Measurements from ENCODE around the gene COL2A1. TPM values are rescaled to one million over a fixed set of nuclear protein-coding genes. Genes with fewer than 3 reads are reported as not detected.

The COL2A1 gene
- total RNA-seq, 4 donors from 2014 or later: not detected

GRCh38 chr12:47989023-47989417 lies 15.3 kb downstream of the COL2A1 start:
- DNase-seq: no peak
- H3K36me3 ChIP-seq: no peaks in the 10 kb centered on the region
- H3K4me3 ChIP-seq: no peak overlapping the region
- intact Hi-C loops (cut with DNase I): no loop called here
- WGBS, 2 donors: 83 to 87% methylated on average over 5 to 8 of the region's 8 CpGs
- no peaks in the 10 kb centered on the region for H3K9me3 ChIP-seq
- peaks cover 0 to 22% (median 0%) of the 10 kb centered on the region in 4 donors for H3K27me3 ChIP-seq
- no peak overlapping the region for H3K27ac ChIP-seq
- TF ChIP-seq POLR2A (IDR thresholded peaks at IDR 0.05) (no peak), CTCF (IDR thresholded peaks at IDR 0.05) (no peak)
- H3K4me1 ChIP-seq: peaks cover 0 to 18% (median 0%) of the 10 kb centered on the region in 3 donors

GRCh38 chr12:47988073-47989022 lies 15.9 kb downstream of the COL2A1 start:
- Histone ChIP-seq H3K36me3 (no peaks in the 10 kb centered on the region), H3K4me1 (peaks cover 0 to 18% (median 0%) of the 10 kb centered on the region in 3 donors), H3K27ac (no peak overlapping the region), H3K9me3 (no peaks in the 10 kb centered on the region), H3K4me3 (no peak overlapping the region), H3K27me3 (peaks cover 0 to 20% (median 0%) of the 10 kb centered on the region in 4 donors)
- 71 to 75% methylated on average over 14 to 15 of the region's 15 CpGs for WGBS, 2 donors
- no peak for TF ChIP-seq CTCF (IDR thresholded peaks at IDR 0.05)
- no peak for TF ChIP-seq POLR2A (IDR thresholded peaks at IDR 0.05)
- no peak for DNase-seq
- intact Hi-C loops (cut with DNase I): no loop called here

DNA sequence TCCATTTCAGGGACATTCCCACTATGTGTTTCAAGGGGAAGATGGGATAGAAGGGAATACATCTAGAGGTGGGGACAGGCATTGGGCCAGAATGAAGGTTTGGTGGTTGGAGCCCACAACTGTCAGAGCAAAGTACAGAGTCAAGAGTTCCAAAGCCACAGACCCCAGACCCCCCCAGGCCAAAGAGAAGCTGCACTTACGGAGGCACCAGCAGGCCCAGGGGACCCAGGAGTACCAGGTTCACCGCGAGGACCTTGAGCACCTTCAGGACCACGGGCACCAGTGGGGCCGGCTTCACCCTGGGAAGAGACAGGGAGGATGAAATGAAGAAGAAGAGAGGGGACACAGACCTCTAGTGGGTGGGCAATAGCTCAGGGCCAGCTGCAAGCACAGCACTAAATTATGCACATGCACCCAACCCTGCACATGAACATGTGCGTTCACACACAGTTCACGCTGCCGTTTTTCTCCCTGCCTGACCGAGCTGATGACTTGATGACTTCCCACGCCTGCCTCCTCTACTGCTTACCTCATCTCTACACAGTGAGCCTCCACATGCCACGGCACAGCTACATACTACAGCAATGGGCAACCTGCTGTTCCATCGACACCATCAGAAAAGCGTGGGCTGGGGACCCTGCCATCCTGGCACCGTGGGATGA lies 16.7 kb downstream of the COL2A1 start:
- WGBS, 2 donors: 83 to 91% methylated on average over 14 of the region's 14 CpGs
- no peak overlapping the region for H3K27ac ChIP-seq
- no peak overlapping the region for H3K4me3 ChIP-seq
- no peak for DNase-seq
- TF ChIP-seq CTCF (IDR thresholded peaks at IDR 0.05) (no peak), POLR2A (IDR thresholded peaks at IDR 0.05) (no peak)
- no peaks in the 10 kb centered on the region for H3K36me3 ChIP-seq
- H3K4me1 ChIP-seq: peaks cover 0 to 18% (median 0%) of the 10 kb centered on the region in 3 donors
- intact Hi-C loops (cut with DNase I): no loop called here
- no peaks in the 10 kb centered on the region for H3K9me3 ChIP-seq
- H3K27me3 ChIP-seq: peaks cover 0 to 23% (median 0%) of the 10 kb centered on the region in 4 donors

GRCh38 chr12:47986832-47987231 lies 17.4 kb downstream of the COL2A1 start:
- no peak overlapping the region for H3K27ac ChIP-seq
- H3K9me3 ChIP-seq: no peaks in the 10 kb centered on the region
- peaks cover 0 to 18% (median 0%) of the 10 kb centered on the region in 4 donors for H3K27me3 ChIP-seq
- DNase-seq: no peak
- intact Hi-C loops (cut with DNase I): no loop called here
- H3K4me1 ChIP-seq: peaks cover 0 to 13% (median 0%) of the 10 kb centered on the region in 3 donors
- no peaks in the 10 kb centered on the region for H3K36me3 ChIP-seq
- no peak overlapping the region for H3K4me3 ChIP-seq
- TF ChIP-seq POLR2A (IDR thresholded peaks at IDR 0.05) (no peak), CTCF (IDR thresholded peaks at IDR 0.05) (no peak)
- WGBS, 2 donors: 80% methylated on average over 4 of the region's 5 CpGs; no CpG with 5 or more reads in 1 of the 2 donors

DNA sequence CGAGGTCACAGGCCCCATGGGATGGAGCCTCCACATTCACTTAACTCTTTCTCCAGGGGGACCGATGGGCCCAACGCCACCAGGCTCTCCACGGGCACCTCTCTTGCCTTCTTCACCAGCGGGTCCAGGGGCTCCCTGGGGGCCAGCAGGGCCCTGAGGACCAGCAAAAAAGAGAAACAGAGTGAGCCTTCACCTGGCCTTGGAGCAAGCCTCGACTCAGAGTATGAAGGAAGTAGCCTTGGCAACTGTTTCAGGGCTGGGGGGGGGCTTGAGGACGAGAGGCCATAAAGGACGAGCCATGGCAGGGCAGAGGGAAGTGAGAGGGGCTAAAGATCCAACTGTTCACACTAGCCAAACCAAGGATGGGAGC lies 18.0 kb downstream of the COL2A1 start:
- peaks cover 0 to 18% (median 0%) of the 10 kb centered on the region in 4 donors for H3K27me3 ChIP-seq
- TF ChIP-seq POLR2A (IDR thresholded peaks at IDR 0.05) (no peak), CTCF (IDR thresholded peaks at IDR 0.05) (no peak)
- H3K4me1 ChIP-seq: peaks cover 0 to 7% (median 0%) of the 10 kb centered on the region in 3 donors
- H3K27ac ChIP-seq: no peak overlapping the region
- H3K4me3 ChIP-seq: no peak overlapping the region
- H3K36me3 ChIP-seq: no peaks in the 10 kb centered on the region
- DNase-seq: no peak
- WGBS, 2 donors: 68 to 96% methylated on average over 2 to 4 of the region's 8 CpGs
- no peaks in the 10 kb centered on the region for H3K9me3 ChIP-seq
- intact Hi-C loops (cut with DNase I): no loop called here
